ENCODE results near the gene DISC1.
A peak's percentile ranks its signal among the peaks of the same experiment; 100 is the strongest.

The DISC1 gene

DNA sequence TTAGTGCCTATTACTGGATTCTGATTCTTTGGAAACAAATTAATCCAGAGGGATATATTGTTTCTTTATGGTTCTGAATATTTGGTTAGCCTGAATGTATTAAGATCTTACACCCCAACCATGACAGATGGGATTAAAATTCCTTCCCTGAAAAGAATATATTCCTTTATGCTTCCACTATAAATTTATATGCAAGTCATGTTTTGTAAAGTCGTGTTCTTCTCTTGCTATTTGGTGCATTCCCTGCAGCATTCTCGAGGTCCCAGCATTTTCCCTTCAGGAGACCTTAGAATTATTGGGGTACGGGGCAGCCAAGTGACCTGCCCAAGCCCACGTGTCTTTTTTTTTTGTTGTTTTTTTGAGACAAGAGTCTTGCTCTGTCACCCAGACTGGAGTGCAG lies 62.4 kb downstream of the DISC1 start:
- DNase-seq (ENCODE audit: low read depth): no peak
- no peak overlapping the region for H3K4me3 ChIP-seq (ENCODE audit: low read depth, low read length)
- TF ChIP-seq, protein P1, sequence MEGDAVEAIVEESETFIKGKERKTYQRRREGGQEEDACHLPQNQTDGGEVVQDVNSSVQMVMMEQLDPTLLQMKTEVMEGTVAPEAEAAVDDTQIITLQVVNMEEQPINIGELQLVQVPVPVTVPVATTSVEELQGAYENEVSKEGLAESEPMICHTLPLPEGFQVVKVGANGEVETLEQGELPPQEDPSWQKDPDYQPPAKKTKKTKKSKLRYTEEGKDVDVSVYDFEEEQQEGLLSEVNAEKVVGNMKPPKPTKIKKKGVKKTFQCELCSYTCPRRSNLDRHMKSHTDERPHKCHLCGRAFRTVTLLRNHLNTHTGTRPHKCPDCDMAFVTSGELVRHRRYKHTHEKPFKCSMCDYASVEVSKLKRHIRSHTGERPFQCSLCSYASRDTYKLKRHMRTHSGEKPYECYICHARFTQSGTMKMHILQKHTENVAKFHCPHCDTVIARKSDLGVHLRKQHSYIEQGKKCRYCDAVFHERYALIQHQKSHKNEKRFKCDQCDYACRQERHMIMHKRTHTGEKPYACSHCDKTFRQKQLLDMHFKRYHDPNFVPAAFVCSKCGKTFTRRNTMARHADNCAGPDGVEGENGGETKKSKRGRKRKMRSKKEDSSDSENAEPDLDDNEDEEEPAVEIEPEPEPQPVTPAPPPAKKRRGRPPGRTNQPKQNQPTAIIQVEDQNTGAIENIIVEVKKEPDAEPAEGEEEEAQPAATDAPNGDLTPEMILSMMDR (IDR thresholded peaks at IDR 0.05; ENCODE audit: control insufficient read depth, extremely low read depth, insufficient read depth): no peak

DNA sequence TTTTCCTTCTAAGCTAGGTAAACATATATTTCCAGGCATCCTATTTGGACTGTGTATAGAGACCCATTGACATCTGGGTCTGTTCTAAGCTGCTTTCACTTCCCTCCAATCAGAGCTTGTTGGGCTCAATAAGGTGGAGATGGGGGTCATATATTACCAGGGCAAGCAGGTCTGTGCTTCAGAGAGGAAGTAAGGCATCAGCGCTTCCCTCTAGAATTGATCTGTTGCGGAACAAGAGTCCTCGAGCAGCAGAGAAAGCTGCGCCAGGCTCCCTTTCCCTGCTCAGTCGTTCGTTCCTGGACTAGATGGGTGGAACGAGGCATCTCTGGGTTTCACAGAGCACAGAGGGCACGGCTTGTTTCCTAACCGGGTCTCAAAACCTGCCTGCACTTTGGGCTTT lies 63.5 kb downstream of the DISC1 start:
- H3K4me3 ChIP-seq (ENCODE audit: low read depth, low read length): no peak overlapping the region
- DNase-seq (ENCODE audit: low read depth): no peak
- TF ChIP-seq, protein P1 (IDR thresholded peaks at IDR 0.05; ENCODE audit: control insufficient read depth, extremely low read depth, insufficient read depth): no peak

DNA sequence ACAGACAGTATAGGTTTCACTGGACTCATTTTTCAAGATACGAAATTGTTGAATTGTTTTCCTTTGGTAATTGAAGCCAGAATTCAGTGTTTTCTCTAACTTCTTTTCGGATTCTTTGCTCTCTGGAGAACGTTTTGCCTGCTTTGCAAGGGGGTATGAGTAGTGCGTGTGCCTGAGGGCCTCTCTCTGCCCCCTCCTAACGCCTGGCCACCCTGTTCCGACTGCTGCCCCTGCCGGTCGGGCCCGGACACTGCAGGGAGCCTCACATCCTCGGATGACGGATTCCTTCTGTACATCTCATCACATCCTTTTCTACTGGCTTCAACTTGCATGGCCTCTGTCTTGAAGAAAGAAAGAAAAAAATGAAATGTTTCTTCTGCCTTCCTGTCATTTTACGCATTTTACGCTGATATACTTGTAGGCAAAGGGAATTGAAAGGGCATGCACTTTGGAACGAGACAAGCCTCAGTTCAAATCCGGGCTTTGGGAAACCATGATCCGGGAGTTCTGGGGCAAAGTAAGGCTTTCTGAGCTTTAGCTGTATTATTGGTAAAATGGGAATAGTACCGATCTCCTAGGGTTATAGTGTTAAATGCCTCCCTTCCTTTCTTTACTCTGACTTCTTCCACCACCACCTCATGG lies 65.1 kb downstream of the DISC1 start:
- no peak for DNase-seq (ENCODE audit: low read depth)
- no peak overlapping the region for H3K4me3 ChIP-seq (ENCODE audit: low read depth, low read length)
- TF ChIP-seq, protein P1 (IDR thresholded peaks at IDR 0.05; ENCODE audit: control insufficient read depth, extremely low read depth, insufficient read depth): peak; percentile 51

DNA sequence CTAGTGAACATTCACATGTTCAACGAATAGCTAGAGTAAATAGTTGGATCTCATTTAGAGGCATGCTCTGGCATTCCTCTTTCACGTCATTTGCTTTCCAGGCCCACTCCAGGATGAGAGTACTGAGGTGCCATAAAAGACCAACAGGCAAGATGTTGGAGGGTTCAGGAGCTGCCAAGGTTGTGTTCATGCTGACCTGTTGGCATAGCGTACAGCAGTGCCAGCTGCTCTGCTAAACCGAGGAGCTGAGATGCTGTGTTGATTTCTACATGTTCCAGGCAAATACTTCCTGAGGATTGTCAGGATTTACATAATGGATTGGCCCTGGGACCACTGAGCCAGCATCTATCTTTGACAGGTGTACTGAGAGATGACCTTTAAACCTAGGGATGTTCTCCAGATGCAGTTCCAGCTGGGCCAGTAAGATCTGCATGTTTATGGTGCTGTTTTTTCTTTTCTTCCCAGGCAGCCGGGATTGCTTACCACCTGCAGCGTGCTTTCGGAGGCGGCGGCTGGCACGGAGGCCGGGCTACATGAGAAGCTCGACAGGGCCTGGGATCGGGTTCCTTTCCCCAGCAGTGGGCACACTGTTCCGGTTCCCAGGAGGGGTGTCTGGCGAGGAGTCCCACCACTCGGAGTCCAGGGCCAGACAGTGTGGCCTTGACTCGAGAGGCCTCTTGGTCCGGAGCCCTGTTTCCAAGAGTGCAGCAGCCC lies 66.9 kb downstream of the DISC1 start:
- H3K4me3 ChIP-seq (ENCODE audit: low read depth, low read length): no peak overlapping the region
- TF ChIP-seq, protein P1 (IDR thresholded peaks at IDR 0.05; ENCODE audit: control insufficient read depth, extremely low read depth, insufficient read depth): no peak
- no peak for DNase-seq (ENCODE audit: low read depth)

DNA sequence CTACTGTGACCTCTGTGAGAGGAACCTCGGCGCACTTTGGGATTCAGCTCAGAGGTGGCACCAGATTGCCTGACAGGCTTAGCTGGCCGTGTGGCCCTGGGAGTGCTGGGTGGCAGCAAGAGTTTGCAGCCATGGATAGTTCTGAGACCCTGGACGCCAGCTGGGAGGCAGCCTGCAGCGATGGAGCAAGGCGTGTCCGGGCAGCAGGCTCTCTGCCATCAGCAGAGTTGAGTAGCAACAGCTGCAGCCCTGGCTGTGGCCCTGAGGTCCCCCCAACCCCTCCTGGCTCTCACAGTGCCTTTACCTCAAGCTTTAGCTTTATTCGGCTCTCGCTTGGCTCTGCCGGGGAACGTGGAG lies 67.5 kb downstream of the DISC1 start:
- TF ChIP-seq, protein P1 (IDR thresholded peaks at IDR 0.05; ENCODE audit: control insufficient read depth, extremely low read depth, insufficient read depth): no peak
- no peak for DNase-seq (ENCODE audit: low read depth)
- H3K4me3 ChIP-seq (ENCODE audit: low read depth, low read length): no peak overlapping the region

DNA sequence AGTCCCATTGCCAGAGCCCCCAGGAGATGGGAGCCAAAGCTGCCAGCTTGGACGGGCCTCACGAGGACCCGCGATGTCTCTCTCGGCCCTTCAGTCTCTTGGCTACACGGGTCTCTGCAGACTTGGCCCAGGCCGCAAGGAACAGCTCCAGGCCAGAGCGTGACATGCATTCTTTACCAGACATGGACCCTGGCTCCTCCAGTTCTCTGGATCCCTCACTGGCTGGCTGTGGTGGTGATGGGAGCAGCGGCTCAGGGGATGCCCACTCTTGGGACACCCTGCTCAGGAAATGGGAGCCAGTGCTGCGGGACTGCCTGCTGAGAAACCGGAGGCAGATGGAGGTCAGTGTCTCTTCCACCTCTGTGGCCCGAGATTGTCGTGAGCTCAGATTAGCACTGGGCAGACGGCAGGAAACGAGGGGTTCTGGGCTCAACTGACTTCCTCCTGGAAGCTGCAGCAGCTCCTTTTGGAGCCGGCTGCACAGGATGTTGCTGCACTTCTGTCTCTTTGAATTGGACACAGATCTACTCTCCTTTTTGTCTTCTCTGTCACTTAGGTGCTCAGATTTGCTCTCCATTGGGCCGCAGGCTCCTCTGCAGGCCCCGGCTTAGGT lies 68.0 kb downstream of the DISC1 start:
- TF ChIP-seq, protein P1 (IDR thresholded peaks at IDR 0.05; ENCODE audit: control insufficient read depth, extremely low read depth, insufficient read depth): no peak
- H3K4me3 ChIP-seq (ENCODE audit: low read depth, low read length): no peak overlapping the region
- DNase-seq (ENCODE audit: low read depth): no peak
